ENCODE results near the gene MRPL55.

MRPL55 gene

DNA sequence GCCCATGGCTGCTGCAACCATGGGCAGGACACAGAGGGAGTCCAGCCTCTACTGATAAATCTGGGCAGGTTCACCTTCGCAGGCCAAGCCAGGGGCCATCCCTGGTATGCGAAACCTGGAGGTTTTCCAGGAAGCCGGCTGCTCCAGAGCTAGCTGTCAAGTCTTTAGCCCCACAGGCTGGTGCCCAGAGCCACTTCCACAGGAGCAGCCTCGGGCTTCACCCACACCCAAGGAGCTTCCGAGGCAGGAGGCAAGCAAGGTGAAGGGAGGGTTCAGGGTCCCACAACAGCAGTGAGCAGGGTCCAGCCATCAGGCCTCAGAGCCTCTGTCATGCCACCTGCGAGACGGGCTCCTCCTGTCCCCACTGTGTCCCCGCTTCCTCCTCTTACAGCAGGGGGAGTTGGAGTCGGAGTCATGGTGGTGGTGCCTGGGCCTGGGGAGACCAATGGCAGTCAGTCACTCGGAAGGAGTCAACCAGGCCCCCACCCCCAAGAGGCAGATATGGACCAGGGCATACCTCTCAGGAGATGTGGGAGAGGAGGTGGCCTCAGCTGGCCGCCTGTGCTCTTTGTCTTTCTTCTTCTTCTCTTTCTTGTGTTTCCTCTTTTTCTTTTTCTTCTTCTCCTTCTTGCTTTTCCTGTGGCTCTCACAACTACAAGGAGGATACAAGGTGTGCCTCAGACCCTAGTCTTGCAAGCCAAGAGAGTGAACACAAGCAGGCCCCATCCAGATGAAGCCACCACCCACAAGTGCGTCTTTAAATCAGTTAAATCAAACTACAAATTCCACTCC is 8.1 kb downstream of the MRPL55 start:
- no peak for DNase-seq (ENCODE audit: low read depth in 2 of 2)

DNA sequence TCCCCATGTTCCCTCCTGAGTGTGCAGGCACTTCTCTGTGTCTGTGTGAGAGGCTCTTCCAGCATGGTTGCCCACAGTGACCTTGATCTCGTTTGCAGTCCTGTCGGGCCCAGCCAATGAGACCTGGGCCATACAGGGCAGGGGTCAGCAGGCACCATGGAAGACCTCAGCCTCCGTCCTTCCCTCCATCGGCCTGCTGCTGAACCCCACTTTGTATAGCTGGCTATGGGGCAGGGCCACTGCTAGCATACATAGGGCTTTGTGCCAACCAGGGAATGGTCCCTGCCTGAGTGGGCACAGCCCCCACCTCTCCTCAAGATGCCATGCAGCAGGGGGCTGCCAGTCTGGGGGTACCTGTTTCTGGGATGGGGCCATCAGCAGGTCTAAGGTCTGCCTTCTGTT is 9.8 kb downstream of the MRPL55 start:
- no peak for DNase-seq (ENCODE audit: low read depth in 2 of 2)

DNA sequence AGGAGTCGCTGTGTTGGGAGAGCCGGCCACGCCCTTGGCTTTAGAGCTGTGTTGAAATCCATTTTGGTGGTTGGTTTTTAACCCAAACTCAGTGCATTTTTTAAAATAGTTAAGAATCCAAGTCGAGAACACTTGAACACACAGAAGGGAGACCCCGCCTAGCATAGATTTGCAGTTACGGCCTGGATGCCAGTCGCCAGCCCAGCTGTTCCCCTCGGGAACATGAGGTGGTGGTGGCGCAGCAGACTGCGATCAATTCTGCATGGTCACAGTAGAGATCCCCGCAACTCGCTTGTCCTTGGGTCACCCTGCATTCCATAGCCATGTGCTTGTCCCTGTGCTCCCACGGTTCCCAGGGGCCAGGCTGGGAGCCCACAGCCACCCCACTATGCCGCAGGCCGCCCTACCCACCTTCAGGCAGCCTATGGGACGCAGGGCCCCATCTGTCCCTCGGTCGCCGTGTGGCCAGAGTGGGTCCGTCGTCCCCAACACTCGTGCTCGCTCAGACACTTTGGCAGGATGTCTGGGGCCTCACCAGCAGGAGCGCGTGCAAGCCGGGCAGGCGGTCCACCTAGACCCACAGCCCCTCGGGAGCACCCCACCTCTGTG is 10.7 kb downstream of the MRPL55 start:
- DNase-seq (ENCODE audit: low read depth in 2 of 2) = no peak

DNA sequence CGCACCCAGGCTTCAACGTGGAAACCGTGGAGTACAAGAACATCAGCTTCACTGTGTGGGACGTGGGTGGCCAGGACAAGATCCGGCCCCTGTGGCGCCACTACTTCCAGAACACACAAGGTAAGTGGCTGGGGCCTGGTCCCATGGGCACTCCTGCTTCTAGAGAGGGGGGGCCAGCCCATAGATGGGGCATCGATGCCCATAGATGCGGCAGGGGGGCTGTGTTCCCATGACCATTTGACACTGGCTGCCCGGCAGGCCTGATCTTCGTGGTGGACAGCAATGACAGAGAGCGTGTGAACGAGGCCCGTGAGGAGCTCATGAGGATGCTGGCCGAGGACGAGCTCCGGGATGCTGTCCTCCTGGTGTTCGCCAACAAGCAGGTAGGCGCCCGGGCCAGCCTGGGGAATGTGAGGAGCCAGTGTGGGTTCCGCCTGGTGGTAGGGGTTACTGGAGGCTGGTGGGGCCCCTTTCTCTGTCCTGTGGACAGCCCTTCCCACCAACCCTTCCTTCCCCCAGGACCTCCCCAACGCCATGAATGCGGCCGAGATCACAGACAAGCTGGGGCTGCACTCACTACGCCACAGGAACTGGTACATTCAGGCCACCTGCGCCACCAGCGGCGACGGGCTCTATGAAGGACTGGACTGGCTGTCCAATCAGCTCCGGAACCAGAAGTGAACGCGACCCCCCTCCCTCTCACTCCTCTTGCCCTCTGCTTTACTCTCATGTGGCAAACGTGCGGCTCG is 11.6 kb downstream of the MRPL55 start:
- no peak for DNase-seq (ENCODE audit: low read depth in 2 of 2)

DNA sequence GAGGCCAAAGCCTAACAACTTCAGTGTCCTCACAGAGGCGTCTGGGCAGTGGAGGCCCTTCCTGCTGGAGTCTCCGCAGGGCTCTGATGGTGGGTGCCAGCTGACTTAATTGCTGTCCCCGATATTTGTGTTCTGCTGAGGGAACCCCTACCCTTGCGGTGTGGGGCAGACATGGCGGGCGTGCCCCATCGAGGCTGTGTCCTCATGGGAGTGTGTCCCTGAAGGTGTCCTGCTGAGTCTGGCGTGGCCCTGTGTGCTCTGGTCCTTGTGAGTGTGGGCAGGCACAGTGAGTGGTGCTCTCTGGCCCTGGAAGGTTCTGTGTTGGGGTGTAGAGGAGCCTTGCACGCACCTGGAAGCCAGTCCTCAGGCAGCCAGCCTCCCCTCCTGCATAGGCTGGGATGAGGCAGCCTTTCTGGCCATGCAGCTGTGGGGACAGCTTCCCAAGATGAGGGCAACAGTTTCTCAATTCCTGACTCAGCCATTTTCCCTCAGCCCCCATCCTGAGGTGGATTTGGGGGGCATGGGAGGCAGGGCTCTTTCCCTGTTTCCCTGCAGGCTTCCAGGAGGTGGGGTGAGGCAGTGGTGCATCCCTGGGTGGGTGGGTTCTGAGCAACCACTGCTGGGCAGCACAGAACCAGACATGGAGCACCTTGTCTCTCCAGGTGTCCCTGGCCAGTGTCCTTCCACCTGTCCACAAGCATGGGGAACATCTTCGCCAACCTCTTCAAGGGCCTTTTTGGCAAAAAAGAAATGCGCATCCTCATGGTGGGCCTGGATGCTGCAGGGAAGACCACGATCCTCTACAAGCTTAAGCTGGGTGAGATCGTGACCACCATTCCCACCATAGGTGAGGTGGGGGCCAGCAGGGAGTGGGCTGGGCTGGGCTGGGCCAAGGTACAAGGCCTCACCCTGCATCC is 12.4 kb downstream of the MRPL55 start:
- no peak for DNase-seq (ENCODE audit: low read depth in 2 of 2)

DNA sequence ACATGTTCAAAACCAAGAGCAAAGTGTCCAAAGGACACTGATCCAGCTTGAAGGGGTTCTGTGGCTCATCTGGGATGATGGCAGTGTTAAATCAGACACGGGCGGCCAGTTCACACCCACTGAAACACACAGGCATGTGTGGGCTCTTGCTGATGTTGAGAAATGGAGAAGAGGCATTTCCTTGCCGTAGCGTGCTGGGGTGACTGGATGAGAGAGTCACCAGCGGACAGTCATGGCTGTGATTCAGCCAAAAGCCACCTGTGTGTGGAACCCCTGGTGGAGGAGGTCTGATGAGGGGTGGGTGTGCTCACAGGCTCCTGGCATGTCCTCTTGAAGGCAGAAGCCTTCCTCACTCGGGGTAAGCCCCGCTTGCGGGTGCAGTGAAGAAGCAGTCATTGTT is 13.2 kb downstream of the MRPL55 start:
- DNase-seq (ENCODE audit: low read depth in 2 of 2) = no peak

DNA sequence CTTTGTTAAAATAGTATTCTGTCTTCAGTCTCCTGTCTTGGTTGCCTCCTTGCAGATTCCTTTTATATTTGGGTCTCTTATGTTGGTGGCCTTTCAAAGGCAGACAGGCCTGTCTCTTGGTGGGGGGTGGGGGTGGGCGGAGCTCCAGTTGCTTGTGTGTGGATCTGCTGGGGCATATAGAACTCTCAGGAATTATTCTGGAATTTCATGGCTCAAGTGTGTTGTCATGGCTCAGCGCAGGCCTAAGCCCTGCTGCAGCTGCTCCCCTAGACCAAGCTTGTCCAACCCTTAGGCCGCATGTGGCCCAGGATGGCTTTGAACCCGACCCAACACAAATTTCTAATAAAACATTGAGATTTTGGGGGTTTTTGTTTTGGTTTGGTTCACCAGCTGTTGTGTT is 13.9 kb downstream of the MRPL55 start:
- DNase-seq (ENCODE audit: low read depth in 2 of 2) = no peak

DNA sequence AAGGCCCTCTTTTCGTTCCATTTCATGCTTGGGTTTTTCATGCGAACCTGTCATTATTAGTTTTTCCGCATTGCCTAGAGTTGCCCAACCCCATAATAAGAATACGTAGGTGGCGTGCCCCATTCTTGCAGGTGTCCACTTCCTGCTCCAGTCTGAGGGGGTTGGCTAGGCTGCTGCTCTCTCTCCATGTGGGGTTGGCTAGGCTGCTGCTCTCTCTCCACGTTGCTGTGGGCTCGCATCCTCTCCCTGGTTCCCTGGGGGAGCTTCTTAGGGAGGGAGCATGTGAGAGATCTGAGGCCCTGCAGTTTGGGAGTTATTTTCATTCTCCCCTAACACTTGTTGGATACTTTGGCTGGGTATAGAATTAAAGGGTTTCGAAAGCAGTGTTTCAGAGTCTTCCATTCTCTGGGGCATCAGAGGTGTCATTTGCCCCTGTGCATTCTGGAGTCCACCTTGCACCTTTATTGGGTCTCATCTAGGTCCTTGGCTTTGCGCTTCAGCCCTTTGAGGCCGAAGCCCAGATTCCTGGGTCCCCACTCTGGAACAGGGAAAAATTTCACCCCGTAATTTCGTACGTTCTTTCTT is 14.6 kb downstream of the MRPL55 start:
- DNase-seq (ENCODE audit: low read depth in 2 of 2) = no peak

DNA sequence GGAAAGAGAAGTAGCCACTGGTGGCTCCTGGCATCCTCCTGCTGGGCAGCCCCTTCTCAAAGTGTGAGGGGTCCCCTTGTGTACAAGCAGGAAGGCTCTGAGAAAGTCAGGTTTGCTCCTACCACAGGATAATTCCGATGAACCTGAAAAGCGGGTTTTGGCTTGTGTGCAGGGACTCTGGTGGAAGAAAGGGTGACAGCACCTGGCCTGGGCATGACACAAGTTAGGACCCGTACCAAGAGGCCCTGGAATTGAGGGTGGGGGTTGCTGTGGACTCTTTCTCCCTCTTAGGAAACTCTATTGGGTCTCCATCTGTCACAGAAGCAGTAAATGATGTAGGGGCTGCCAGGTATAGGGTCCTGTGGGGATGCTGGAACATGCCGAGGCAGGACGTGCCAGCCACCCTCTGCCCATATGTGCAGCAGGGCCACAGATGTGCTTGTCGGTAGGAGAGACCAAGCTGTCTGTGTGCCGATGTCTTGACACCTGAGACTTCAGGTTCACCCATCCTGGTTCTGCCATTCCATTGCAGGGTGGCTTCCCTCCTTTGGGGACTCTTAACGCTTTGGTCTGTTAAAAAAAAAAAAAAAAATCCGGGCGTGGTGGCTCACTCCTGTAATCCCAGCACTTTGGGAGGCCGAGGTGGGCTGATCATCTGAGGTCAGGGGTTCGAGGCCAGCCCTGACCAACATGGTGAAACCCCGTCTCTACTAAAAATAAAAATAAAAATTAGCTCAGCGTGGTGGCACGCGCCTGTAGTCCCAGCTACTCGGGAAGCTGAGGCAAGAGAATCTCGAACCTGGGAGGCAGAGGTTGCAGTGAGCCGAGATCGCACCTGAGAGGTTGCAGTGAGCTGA is 15.8 kb downstream of the MRPL55 start:
- no peak for DNase-seq (ENCODE audit: low read depth in 2 of 2)

DNA sequence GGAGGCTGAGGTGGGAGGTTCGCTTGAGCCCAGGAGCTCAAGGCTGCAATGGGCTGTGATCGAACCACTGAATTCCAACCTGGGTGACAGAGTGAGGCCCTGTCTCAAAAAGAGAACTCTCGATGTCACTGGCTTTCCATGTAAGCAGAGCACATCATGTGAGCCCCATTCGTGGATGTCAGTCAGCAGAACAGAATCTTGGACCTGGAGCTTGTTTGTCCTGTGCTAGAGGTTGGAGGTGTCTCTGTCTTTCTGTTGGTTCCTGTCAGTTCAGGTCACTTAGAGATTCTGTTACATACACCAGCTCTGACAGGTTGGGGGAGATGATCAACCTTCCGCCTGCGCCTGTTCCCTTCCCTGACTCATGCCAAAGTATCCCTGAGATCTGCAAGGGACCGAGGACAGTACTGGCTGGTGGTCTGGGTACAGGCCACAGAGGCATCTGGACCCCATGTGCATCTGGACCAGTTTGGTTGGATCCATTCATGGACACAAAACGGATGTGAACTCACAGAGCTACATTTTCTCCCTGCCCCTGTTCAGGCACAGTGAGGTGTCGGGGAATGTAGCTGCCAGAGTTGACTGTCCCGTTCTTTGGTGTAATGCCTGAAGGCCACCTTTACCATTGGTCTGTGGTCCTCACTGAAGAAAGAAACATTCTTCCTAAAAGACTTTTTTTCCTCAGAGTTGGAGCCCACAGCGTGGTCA is 16.6 kb downstream of the MRPL55 start:
- no peak for DNase-seq (ENCODE audit: low read depth in 2 of 2)

DNA sequence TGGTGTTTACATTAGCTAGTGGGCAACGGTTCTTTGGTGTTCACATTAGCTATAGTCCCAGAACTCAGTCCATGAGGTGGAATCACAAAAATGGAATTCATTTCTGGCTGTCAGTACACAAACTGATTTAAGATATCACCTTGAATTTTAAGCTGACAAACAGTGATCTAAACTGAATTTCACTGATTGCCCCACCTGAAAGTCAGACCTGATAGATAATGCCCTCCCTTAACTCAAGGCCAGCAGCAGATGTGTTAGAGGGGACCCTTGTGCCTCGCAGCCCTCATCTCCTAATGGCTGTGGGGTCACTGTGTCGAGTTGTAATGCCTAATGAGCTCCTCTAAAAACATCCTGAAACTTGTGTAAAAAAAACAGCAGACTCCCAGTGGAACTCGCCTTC is 18.0 kb downstream of the MRPL55 start:
- DNase-seq (ENCODE audit: low read depth in 2 of 2) = no peak

DNA sequence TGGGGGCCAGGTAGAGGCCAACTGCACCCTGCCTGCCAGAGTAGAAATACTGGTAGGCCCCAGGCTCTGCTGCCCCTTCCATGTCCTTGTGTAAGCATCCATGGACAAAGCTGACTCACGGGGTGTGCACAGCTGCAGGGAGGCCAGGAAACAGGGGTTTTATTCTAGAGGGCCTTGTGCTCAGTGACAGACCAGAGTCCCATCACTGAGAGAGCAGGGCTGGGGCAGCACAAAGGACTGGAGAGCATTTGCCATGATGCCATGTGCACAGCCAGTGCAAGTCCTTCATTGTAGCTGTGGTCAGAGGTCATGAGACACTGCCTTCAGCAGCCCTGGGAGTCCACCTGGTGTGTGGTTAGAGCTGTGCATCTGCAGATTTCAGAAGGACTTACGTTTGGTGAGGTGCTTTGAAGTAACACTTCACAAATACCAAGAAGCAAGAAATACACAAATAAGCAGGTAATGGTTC is 18.5 kb downstream of the MRPL55 start:
- no peak for DNase-seq (ENCODE audit: low read depth in 2 of 2)

DNA sequence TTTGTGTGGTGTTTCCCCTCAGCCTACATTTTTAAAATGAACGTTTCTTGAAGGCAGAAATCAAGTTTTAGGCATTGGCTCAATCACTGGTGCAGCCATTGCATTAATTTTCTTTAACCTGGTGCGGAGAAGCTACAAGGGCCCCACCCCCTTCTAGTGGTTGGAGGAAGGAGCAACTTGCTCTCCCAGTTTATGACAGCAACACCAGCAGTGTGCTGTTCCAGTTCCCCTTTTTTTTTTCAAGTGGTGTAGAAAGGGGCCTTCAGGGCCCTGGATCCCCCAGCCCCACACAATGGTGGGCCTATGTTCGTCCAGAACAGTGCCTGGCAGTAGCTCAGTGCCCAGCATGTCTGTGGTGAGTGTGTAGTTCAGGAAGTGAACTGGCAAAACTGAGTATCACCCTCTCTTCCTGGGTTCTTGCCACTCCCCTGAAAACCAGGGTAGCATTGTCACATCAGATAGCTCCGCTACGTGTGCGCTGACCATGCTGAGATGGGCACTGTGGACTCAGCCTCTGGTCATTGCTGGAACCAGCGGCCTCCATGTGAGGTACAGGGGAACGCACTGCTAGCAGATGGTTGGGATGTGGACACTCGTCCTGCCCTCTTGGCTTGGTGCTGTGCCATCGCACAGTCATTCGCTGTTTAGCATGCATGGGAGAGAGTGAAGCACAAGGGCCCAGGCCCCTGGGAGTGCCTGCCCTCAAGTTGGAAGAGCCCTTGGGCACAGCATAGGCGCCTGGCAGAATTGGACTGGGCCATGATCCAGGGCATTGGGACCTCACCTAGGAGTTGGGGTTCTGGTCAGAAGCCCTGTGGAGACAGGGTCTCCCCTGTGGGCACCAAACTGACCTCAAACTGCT is 19.3 kb downstream of the MRPL55 start:
- no peak for DNase-seq (ENCODE audit: low read depth in 2 of 2)

DNA sequence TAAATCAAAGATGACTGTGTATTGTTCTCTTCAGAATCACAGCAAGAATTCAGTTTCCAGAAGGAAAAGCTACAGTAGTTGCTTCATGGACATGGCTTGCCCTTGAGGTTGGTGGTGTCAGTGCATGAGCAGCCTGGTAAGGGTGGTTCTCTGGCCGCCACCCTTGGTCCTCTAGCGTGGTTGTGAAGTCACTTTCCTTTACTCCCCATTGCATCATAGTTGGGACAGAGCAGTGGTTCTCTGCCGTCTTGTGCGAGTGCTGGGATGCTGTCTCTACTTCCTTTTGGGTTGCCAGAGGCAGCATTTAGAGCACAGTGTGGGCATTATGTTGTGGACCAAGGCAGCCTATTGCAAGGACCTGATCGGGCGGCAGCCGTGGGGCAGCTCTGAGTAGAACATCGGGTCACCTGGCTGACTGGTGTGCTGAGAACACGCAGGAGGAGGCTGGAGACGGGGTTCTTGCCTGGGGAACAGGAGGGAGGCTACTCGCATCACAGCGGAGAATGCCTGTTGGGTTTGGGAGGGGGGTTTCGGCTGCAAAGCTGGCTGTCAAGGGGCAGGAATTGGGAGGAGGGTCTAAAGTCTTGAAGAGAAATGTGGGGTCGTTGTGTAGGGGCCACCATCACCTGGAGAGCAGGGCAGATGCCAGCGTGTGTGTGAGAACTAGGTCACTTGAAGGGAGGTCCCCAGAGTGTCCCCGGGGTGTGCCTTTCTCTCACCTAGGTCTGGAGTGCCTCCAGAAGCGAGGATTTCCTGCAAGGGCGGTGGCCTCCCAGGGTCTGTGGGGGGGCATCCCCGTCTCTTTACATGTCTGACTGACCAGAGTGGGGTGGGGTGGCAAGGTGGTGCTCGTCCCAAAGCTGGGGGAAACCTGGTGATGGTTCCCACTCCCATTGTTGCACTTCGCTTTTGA is 20.3 kb downstream of the MRPL55 start:
- no peak for DNase-seq (ENCODE audit: low read depth in 2 of 2)

DNA sequence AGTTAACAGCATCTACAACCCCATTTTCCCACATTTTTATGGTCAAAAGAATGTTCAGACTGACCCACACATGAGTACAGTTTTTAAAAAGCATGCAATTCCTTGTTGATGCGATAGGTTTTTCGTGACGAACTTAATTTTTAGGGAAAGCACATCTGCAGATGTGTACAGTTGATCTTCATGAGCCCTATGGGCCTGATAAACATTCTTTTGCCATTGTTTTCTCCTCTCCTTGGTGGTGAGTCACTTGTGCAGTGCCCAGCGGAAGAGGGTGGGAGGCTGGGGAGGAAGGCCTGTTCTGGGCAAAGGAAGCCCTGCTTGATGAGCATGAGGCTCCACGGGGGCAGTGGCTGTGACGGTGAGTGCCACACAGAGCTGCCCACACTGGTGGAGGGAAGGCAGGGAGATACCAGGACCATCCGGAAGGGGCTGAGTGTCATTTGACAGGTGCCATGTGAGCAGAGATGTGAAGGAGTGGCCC is 21.3 kb downstream of the MRPL55 start:
- no peak for DNase-seq (ENCODE audit: low read depth in 2 of 2)

DNA sequence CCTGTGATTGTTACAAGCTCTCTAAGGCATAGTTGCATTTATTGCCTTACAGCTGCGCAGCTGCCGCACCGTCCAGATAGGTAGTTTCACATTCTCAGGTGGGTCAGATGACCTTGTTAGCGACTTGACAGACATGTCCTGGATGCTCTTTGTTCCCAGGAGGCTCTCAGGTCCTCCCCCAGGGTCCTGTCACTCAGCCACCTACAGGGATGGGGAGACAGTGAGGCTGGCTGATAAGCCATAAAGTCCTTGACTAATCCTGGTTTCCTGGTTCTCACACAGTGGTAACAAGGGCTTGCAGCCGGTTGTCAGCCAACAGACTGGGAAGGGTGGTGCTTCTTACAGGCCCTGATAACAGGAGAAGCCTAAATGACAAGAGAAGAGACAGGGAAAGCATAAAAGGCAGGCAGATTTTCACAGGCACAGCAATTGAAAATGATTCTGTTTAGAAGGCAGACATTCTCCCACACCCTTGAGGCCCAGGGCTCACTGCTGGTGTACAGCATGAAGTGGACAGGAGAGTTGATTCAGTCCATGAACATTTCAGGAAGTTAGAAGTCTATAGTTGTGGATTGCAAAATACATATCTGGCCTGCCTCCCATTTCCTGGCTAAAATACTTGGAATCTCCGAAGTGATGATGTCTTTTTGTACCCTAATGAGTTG is 23.7 kb downstream of the MRPL55 start:
- DNase-seq (ENCODE audit: low read depth in 2 of 2) = no peak

DNA sequence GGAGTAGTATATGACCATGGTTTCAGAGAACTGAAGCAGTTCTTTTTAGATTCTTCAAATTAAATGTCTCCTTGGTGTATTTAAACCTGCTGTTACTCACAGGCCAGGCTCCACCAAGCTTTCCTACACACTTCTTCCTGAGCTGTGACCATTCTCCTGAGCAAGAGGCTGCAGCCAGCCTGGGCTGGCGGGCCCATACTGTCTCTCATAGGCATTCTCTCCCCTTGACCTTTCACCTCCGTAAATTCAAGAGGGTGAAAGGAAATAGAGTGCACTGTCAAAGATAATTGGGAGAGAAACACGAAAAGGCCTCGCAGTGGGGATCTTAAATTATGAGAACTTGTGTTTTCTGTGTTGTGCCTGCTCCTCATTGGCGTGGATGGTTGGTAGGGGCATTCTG is 24.3 kb downstream of the MRPL55 start:
- DNase-seq (ENCODE audit: low read depth in 2 of 2) = no peak

Data from stimulated activated CD8-positive, alpha-beta memory T cell treated with anti-CD3 and anti-CD28 coated beads, Interleukin-15, amount 100 ng/mL, for 4 hours (primary cell).